Esophagus muscularis mucosa (tissue), 3 donors: ENCODE results near the gene CSRP3.

Experiments
- POLR2A ChIP-seq: fragments of 450-650 bp; IDR thresholded peaks from one replicate; pipeline ENCODE4 v1.6.1; 2017; ENCODE audit warnings: antibody characterized with exemption, moderate library complexity, mild to moderate bottlenecking, low read depth
- TF ChIP-seq, protein P1 (sequence below), 3 experiments: fragments of 200-600 bp in 2 of 3; fragments of 450-650 bp in 1 of 3; sonication (generic) in 2 of 3; IDR thresholded peaks; one replicate each; pipeline ENCODE4 v1.5.1; 2017 to 2019; ENCODE audit warnings: antibody characterized with exemption in 3 of 3, mild to moderate bottlenecking in 2 of 3, moderate library complexity in 1 of 3

DNA sequence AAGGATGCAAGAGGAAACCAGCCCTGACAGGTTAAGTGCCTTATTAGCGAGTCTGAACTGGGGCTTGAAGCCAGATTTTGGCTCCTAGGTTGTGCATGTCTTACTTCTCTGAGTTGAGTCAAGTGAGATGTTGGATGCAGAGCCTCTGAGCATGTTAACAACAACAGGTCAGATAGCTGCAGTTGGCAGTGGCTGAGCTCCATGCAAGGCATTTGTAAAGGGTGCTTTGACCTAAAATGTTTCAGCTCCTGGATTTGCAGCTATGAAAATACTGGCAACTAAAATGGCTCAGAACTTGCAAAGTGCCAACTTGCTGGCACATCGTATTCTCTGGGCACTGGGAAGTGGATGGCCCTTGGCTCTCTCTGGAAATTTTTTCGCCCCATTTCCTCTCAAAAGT lies 16.4 kb upstream of the CSRP3 start:
- TF ChIP-seq POLR2A, result no peak
- TF ChIP-seq, protein P1, sequence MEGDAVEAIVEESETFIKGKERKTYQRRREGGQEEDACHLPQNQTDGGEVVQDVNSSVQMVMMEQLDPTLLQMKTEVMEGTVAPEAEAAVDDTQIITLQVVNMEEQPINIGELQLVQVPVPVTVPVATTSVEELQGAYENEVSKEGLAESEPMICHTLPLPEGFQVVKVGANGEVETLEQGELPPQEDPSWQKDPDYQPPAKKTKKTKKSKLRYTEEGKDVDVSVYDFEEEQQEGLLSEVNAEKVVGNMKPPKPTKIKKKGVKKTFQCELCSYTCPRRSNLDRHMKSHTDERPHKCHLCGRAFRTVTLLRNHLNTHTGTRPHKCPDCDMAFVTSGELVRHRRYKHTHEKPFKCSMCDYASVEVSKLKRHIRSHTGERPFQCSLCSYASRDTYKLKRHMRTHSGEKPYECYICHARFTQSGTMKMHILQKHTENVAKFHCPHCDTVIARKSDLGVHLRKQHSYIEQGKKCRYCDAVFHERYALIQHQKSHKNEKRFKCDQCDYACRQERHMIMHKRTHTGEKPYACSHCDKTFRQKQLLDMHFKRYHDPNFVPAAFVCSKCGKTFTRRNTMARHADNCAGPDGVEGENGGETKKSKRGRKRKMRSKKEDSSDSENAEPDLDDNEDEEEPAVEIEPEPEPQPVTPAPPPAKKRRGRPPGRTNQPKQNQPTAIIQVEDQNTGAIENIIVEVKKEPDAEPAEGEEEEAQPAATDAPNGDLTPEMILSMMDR (IDR thresholded peaks at IDR 0.05), result no peak
